ENCODE results near the gene BCHE. TPM values are rescaled to one million over a fixed set of nuclear protein-coding genes. Genes with fewer than 3 reads are reported as not detected.

Gene BCHE
- total RNA-seq, 1 donor from 2014 or later, result 7.1 TPM

- Mint-ChIP-seq H3K27me3 (no peaks in the 10 kb centered on the region), H3K27ac (no peak overlapping the region), H3K36me3 (no peaks in the 10 kb centered on the region), H3K9me3 (no peaks in the 10 kb centered on the region), H3K4me3 (no peak overlapping the region), H3K4me1 (ENCODE audit: unreplicated experiment) (peaks cover 6% of the 10 kb centered on the region)
- no peak for DNase-seq (ENCODE audit: extremely low spot score, unreplicated experiment)
- TF ChIP-seq, protein P1, sequence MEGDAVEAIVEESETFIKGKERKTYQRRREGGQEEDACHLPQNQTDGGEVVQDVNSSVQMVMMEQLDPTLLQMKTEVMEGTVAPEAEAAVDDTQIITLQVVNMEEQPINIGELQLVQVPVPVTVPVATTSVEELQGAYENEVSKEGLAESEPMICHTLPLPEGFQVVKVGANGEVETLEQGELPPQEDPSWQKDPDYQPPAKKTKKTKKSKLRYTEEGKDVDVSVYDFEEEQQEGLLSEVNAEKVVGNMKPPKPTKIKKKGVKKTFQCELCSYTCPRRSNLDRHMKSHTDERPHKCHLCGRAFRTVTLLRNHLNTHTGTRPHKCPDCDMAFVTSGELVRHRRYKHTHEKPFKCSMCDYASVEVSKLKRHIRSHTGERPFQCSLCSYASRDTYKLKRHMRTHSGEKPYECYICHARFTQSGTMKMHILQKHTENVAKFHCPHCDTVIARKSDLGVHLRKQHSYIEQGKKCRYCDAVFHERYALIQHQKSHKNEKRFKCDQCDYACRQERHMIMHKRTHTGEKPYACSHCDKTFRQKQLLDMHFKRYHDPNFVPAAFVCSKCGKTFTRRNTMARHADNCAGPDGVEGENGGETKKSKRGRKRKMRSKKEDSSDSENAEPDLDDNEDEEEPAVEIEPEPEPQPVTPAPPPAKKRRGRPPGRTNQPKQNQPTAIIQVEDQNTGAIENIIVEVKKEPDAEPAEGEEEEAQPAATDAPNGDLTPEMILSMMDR (conservative IDR thresholded peaks at IDR 0.05), result peak; percentile 81
Measured at GRCh38 chr3:165854696-165855095, 17.5 kb upstream of the BCHE start.

DNA sequence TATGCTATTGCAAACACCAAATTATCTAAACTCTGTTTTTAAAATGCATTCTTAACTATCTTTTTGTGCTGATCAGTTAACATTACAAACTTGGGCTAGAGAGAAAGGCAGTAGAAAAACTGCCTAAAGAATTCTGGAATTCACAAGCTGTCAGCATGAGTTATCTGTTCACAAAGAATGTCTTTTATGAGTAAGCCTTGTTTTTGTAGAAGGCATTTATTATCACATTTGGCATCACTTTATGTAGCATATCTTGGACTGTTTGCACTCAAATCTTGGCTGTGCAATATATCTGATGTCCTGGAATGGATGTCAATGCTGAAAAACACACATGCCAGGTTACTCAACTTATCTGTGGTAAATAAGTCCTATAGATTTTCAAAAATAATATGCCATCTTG lies 15.5 kb upstream of the BCHE start:
- TF ChIP-seq, protein P1 (conservative IDR thresholded peaks at IDR 0.05), result no peak
- Mint-ChIP-seq H3K27me3 (no peaks in the 10 kb centered on the region), H3K4me3 (no peak overlapping the region), H3K9me3 (no peaks in the 10 kb centered on the region), H3K27ac (peak overlapping the region; percentile 50), H3K4me1 (ENCODE audit: unreplicated experiment) (peaks cover 6% of the 10 kb centered on the region), H3K36me3 (no peaks in the 10 kb centered on the region)
- DNase-seq (ENCODE audit: extremely low spot score, unreplicated experiment), result no peak

- TF ChIP-seq, protein P1 (conservative IDR thresholded peaks at IDR 0.05), result no peak
- DNase-seq (ENCODE audit: extremely low spot score, unreplicated experiment), result no peak
- no peaks in the 10 kb centered on the region for H3K27me3 Mint-ChIP-seq
- H3K4me1 Mint-ChIP-seq (ENCODE audit: unreplicated experiment), result peaks cover 6% of the 10 kb centered on the region
- H3K36me3 Mint-ChIP-seq, result no peaks in the 10 kb centered on the region
- no peak overlapping the region for H3K4me3 Mint-ChIP-seq
- H3K9me3 Mint-ChIP-seq, result no peaks in the 10 kb centered on the region
- H3K27ac Mint-ChIP-seq, result no peak overlapping the region
Measured at GRCh38 chr3:165852191-165852590, 15.0 kb upstream of the BCHE start.

DNA sequence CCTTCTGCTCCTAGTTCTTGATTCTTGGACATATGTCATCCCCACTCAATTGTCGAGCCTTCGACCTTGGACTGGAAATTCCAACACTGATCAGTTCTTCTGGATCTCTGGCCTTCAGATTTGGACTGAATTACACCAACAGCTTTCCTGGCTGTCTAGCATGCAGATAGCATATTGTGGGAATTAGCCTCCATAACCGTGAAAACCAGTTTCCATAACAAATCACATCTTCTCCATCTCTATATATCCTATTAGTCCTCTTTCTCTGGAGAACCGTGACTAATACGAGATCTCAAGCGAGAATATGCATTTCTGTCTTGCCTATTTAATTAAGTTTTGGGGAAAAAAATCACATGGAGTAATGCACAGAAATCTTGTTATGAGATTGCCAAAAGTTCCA lies 8.8 kb upstream of the BCHE start:
- Mint-ChIP-seq H3K4me1 (ENCODE audit: unreplicated experiment) (no peaks in the 10 kb centered on the region), H3K4me3 (no peak overlapping the region), H3K27me3 (no peaks in the 10 kb centered on the region), H3K36me3 (no peaks in the 10 kb centered on the region), H3K9me3 (no peaks in the 10 kb centered on the region), H3K27ac (no peak overlapping the region)
- TF ChIP-seq, protein P1 (conservative IDR thresholded peaks at IDR 0.05), result no peak
- no peak for DNase-seq (ENCODE audit: extremely low spot score, unreplicated experiment)

DNA sequence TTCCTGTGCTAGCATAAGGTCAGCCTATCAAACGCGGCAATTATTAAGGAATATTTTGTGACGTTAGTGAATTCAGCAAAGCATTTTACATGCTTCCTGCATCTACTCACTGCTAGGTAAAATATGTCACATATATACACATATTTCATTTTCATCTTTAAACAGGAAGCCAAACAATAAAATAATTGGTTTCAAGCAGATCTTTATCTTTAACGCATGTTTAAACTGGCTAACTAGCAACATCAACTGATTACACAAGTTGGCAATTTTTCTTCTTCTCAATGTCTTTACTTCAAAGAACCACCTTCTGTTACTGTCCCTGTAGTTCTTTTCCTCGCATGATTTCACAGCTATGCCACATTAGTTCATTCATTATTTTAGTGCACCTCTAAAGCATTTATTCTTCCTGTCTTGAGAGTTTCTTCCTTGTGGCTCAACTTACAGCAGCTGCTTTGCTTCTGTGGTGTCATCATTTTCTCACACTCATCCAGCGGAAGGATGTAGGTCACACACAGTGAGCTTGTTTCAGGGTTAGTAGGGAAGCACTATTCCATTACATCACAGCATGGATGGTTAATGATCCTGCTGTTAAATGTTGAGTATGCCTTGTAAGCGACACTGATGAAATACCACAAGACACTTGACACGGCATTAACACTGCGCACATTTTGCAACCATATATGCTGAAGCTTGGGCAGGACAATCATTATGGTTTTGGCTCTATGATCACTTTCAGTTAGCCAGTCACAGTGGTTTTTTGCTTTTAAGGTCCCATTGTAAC lies 2.3 kb upstream of the BCHE start:
- DNase-seq (ENCODE audit: extremely low spot score, unreplicated experiment), result no peak
- no peaks in the 10 kb centered on the region for H3K36me3 Mint-ChIP-seq
- H3K4me1 Mint-ChIP-seq (ENCODE audit: unreplicated experiment), result peaks cover 11% of the 10 kb centered on the region
- TF ChIP-seq, protein P1 (conservative IDR thresholded peaks at IDR 0.05), result no peak
- no peaks in the 10 kb centered on the region for H3K9me3 Mint-ChIP-seq
- H3K27me3 Mint-ChIP-seq, result no peaks in the 10 kb centered on the region
- no peak overlapping the region for H3K4me3 Mint-ChIP-seq
- no peak overlapping the region for H3K27ac Mint-ChIP-seq

Data from type B pancreatic cell (in vitro differentiated cells).